Transverse colon (tissue), 4 donors: ENCODE measurements around the gene MBD3L2B.

Experiments used
- POLR2AphosphoS5 ChIP-seq, 3 donors: sonication (generic); formaldehyde crosslinking; IDR thresholded peaks; one replicate each; pipeline ENCODE4 v1.6.1; 2016; ENCODE audit warnings: antibody characterized with exemption in 3 of 3
- TF ChIP-seq, protein P1 (sequence below), 5 experiments: fragments of 200-600 bp in 3 of 5; fragments of 450-650 bp in 2 of 5; sonication (generic) in 3 of 5; IDR thresholded peaks; 1 replicate in 2 of 5; 2 replicates in 3 of 5; pipeline ENCODE4 v1.5.1; 2016 to 2017; ENCODE audit warnings: antibody characterized with exemption in 5 of 5, inconsistent platforms in 3 of 5, mild to moderate bottlenecking in 2 of 5, moderate library complexity in 1 of 5

- TF ChIP-seq, protein P1, sequence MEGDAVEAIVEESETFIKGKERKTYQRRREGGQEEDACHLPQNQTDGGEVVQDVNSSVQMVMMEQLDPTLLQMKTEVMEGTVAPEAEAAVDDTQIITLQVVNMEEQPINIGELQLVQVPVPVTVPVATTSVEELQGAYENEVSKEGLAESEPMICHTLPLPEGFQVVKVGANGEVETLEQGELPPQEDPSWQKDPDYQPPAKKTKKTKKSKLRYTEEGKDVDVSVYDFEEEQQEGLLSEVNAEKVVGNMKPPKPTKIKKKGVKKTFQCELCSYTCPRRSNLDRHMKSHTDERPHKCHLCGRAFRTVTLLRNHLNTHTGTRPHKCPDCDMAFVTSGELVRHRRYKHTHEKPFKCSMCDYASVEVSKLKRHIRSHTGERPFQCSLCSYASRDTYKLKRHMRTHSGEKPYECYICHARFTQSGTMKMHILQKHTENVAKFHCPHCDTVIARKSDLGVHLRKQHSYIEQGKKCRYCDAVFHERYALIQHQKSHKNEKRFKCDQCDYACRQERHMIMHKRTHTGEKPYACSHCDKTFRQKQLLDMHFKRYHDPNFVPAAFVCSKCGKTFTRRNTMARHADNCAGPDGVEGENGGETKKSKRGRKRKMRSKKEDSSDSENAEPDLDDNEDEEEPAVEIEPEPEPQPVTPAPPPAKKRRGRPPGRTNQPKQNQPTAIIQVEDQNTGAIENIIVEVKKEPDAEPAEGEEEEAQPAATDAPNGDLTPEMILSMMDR (IDR thresholded peaks at IDR 0.05): no peak
- no peak for TF ChIP-seq POLR2AphosphoS5 (IDR thresholded peaks at IDR 0.05)
Measured at GRCh38 chr19:7004313-7004931, 16.8 kb downstream of the MBD3L2B start.
